GM21360 (cell line): ENCODE measurements around the gene BIRC5.
"Not testable (repeated sequence)": the region's sequence is repeated elsewhere in the genome, so short reads cannot be mapped to it uniquely, and the experiment has no call there.

Experiments
- ATAC-seq: cut with Tn5 transposase; IDR thresholded peaks from one replicate; pipeline ENCODE4 v1.9.1; 2021; ENCODE audit warnings: mild to moderate bottlenecking, moderate library complexity; ENCODE audit not compliant: unreplicated experiment

Gene BIRC5

GRCh38 chr17:78238823-78239488 lies 24.9 kb downstream of the BIRC5 start:
- ATAC-seq, result no peak

GRCh38 chr17:78239489-78239931 lies 25.5 kb downstream of the BIRC5 start:
- ATAC-seq, result no peak

GRCh38 chr17:78240012-78240655 lies 26.1 kb downstream of the BIRC5 start:
- ATAC-seq, result no peak

- no peak for ATAC-seq
Measured at GRCh38 chr17:78240839-78241238, 26.8 kb downstream of the BIRC5 start.

GRCh38 chr17:78241277-78242023 lies 27.4 kb downstream of the BIRC5 start:
- ATAC-seq, result no peak

- ATAC-seq, result no peak
Measured at GRCh38 chr17:78242024-78242742, 28.1 kb downstream of the BIRC5 start.

GRCh38 chr17:78247304-78247703 lies 33.3 kb downstream of the BIRC5 start:
- ATAC-seq, result no peak

- no peak for ATAC-seq
Measured at GRCh38 chr17:78248051-78248914, 34.2 kb downstream of the BIRC5 start.

- no peak for ATAC-seq
Measured at GRCh38 chr17:78249074-78249817, 35.2 kb downstream of the BIRC5 start.

- ATAC-seq, result no peak
Measured at GRCh38 chr17:78249818-78250806, 36.1 kb downstream of the BIRC5 start.

- ATAC-seq, result peak; percentile 42
Measured at GRCh38 chr17:78250891-78251772, 37.1 kb downstream of the BIRC5 start.

- ATAC-seq, result no peak
Measured at GRCh38 chr17:78251773-78252103, 37.7 kb downstream of the BIRC5 start.

- no peak for ATAC-seq
Measured at GRCh38 chr17:78252111-78252634, 38.1 kb downstream of the BIRC5 start.

GRCh38 chr17:78252701-78253635 lies 38.9 kb downstream of the BIRC5 start:
- no peak for ATAC-seq

GRCh38 chr17:78253636-78253945 lies 39.5 kb downstream of the BIRC5 start:
- not testable (repeated sequence) for ATAC-seq

GRCh38 chr17:78253946-78254672 lies 40.1 kb downstream of the BIRC5 start:
- peak; percentile 46 for ATAC-seq
